Uterus (tissue), 4 donors: Measurements from ENCODE around the gene LRIT3. TPM values are rescaled to one million over a fixed set of nuclear protein-coding genes. Genes with fewer than 3 reads are reported as not detected.

Experiments
- DNase-seq, 2 donors: peaks; one replicate each; pipeline ENCODE4 v3.0.0-alpha.2; 2019 to 2020
- H3K27ac ChIP-seq, 2 donors: fragments of 200-600 bp; sonication (generic); 1 replicate in 1 of 2; 2 replicates in 1 of 2; pipeline ENCODE4 v1.5.1; 2016 to 2018
- H3K27me3 ChIP-seq, 2 donors: fragments of 200-600 bp; sonication (generic); one replicate each; pipeline ENCODE4 v1.5.1; 2018 to 2019; ENCODE audit warnings: control low read depth in 1 of 2
- H3K36me3 ChIP-seq, 2 donors: fragments of 200-600 bp; sonication (generic); one replicate each; pipeline ENCODE4 v1.5.1; 2019; ENCODE audit warnings: control low read depth in 1 of 2
- H3K4me1 ChIP-seq, 2 donors: fragments of 200-600 bp; sonication (generic); one replicate each; pipeline ENCODE4 v1.5.1; 2018 to 2019; ENCODE audit warnings: control low read depth in 1 of 2
- H3K4me3 ChIP-seq, 2 donors: fragments of 200-600 bp; sonication (generic); 1 replicate in 1 of 2; 2 replicates in 1 of 2; pipeline ENCODE4 v1.5.1; 2018 to 2019; ENCODE audit warnings: mild to moderate bottlenecking in 1 of 2
- H3K9me3 ChIP-seq, 2 donors: fragments of 200-600 bp; sonication (generic); one replicate each; pipeline ENCODE4 v1.5.1; 2019; ENCODE audit warnings: control low read depth in 1 of 2
- CTCF ChIP-seq, 4 experiments: fragments of 200-600 bp in 2 of 4; fragments of 450-650 bp in 2 of 4; sonication (generic) in 2 of 4; IDR thresholded peaks; one replicate each; pipeline ENCODE4 v1.5.1; 2016 to 2019; ENCODE audit warnings: antibody characterized with exemption in 4 of 4, mild to moderate bottlenecking in 2 of 4, moderate library complexity in 1 of 4
- POLR2A ChIP-seq, 2 donors: fragments of 450-650 bp; IDR thresholded peaks; one replicate each; pipeline ENCODE4 v1.6.1; 2016; ENCODE audit warnings: antibody characterized with exemption in 2 of 2, mild to moderate bottlenecking in 1 of 2, moderate library complexity in 1 of 2
- intact Hi-C: fragments of 100-400 bp; cut with DNase I; formaldehyde crosslinking; loops from one replicate; pipeline ENCODE4 v1.15.1; 2023; ENCODE audit warnings: low total_unique reads
- total RNA-seq, 4 donors: library from RNA; depleted of rRNA in 3 of 4; stranded (reverse); fragments of >200 nt in 3 of 4; gene quantifications; one replicate each; pipeline versions ENCODE4 v1.1.0 to v1.2.4, GENCODE V29; 2014 to 2023
- donor health status: DM: yes; HTN: yes; CAD: no.

The LRIT3 gene
- total RNA-seq, 4 donors from 2014 or later = 0.21 to 0.27 (median 0.26) TPM; not detected in 1

- H3K27me3 ChIP-seq = no peaks in the 10 kb centered on the region
- H3K9me3 ChIP-seq = no peaks in the 10 kb centered on the region
- no peak for DNase-seq
- intact Hi-C loops = no loop called here
- H3K27ac ChIP-seq = no peak overlapping the region
- TF ChIP-seq POLR2A (IDR thresholded peaks at IDR 0.05) (no peak), CTCF (IDR thresholded peaks at IDR 0.05) (peak in 1 of 4 experiments; percentile 11)
- H3K4me1 ChIP-seq = no peaks in the 10 kb centered on the region
- no peak overlapping the region for H3K4me3 ChIP-seq
- H3K36me3 ChIP-seq = no peaks in the 10 kb centered on the region
These were observed 43.9 kb upstream of the LRIT3 start for GRCh38 chr4:109803924-109804571.

DNA sequence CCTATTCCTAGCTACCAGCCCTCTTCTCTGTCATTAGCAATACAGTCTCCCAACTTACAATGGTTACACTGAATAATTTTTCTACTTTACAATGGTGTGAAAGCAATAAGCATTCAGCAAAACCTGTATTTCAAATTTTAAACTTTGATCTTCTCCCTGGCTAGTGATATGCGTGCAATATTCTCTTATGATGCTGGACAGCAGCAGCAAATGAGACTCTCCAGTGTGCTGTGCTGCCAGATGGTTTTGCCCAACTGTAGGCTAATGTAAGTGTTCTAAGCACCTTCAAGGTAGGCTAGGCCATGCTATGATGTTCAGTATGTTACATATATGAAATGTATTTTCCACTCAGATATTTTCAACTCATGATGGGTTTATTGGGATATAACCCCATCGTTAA, 38.3 kb upstream of the LRIT3 start:
- Histone ChIP-seq H3K27me3 (no peaks in the 10 kb centered on the region), H3K4me1 (no peaks in the 10 kb centered on the region), H3K36me3 (no peaks in the 10 kb centered on the region), H3K4me3 (no peak overlapping the region), H3K9me3 (no peaks in the 10 kb centered on the region), H3K27ac (no peak overlapping the region)
- no peak for DNase-seq
- TF ChIP-seq CTCF (IDR thresholded peaks at IDR 0.05) = no peak
- TF ChIP-seq POLR2A (IDR thresholded peaks at IDR 0.05) = no peak
- intact Hi-C loops = no loop called here

- Histone ChIP-seq H3K36me3 (no peaks in the 10 kb centered on the region), H3K27me3 (no peaks in the 10 kb centered on the region), H3K4me3 (no peak overlapping the region), H3K27ac (no peak overlapping the region), H3K4me1 (no peaks in the 10 kb centered on the region), H3K9me3 (no peaks in the 10 kb centered on the region)
- intact Hi-C loops = no loop called here
- TF ChIP-seq CTCF (IDR thresholded peaks at IDR 0.05) (no peak), POLR2A (IDR thresholded peaks at IDR 0.05) (no peak)
- no peak for DNase-seq
These were observed 37.1 kb upstream of the LRIT3 start for GRCh38 chr4:109810552-109811387.

GRCh38 chr4:109811707-109812106, 36.2 kb upstream of the LRIT3 start:
- Histone ChIP-seq H3K9me3 (no peaks in the 10 kb centered on the region), H3K4me1 (no peaks in the 10 kb centered on the region), H3K36me3 (no peaks in the 10 kb centered on the region), H3K4me3 (no peak overlapping the region), H3K27me3 (no peaks in the 10 kb centered on the region), H3K27ac (no peak overlapping the region)
- DNase-seq = no peak
- TF ChIP-seq CTCF (IDR thresholded peaks at IDR 0.05) = no peak
- no peak for TF ChIP-seq POLR2A (IDR thresholded peaks at IDR 0.05)
- intact Hi-C loops = no loop called here
